ENCODE data around the gene PATZ1. TPM values are rescaled to one million over a fixed set of nuclear protein-coding genes. Genes with fewer than 3 reads are reported as not detected.

PATZ1 gene
- total RNA-seq, 1 experiment from 2014 or later, result 28.2 TPM

- BruUV-seq (replicated peaks), result no TSS peak
- Histone ChIP-seq H3F3A (ENCODE audit: insufficient read depth, low read depth) (peaks cover 4% of the 10 kb centered on the region; the same call in 1 of the 2 replicates), H3K79me2 (ENCODE audit: low read depth) (no peaks in the 10 kb centered on the region), H4K20me1 (ENCODE audit: insufficient read depth) (no peaks in the 10 kb centered on the region), H3K4me3 (no peak overlapping the region), H2AFZ (no peak overlapping the region), H3K9me2 (ENCODE audit: insufficient read depth) (peaks cover 1% of the 10 kb centered on the region; the same call in 1 of the 2 replicates), H3K4me1 (replicated peaks; ENCODE audit: insufficient read depth) (no peaks in the 10 kb centered on the region), H3K4me2 (no peak overlapping the region), H3K27ac (no peak overlapping the region), H3K9me3 (ENCODE audit: insufficient read depth, low read depth) (no peaks in the 10 kb centered on the region), H3K27me3 (ENCODE audit: insufficient read depth, low read depth) (no peaks in the 10 kb centered on the region), H3K36me3 (ENCODE audit: low read depth) (no peaks in the 10 kb centered on the region)
- DNase-seq, result no peak
- intact Hi-C loops (cut with micrococcal nuclease; ENCODE audit: unreplicated experiment), result no loop called here
- CTCF ChIA-PET, result no interaction called here
- POLR2A ChIA-PET (ENCODE audit: unreplicated experiment), result no interaction called here
- TF ChIP-seq EZH2 (IDR thresholded peaks at IDR 0.05; ENCODE audit: low read depth), result no peak
- TF ChIP-seq, protein P1, sequence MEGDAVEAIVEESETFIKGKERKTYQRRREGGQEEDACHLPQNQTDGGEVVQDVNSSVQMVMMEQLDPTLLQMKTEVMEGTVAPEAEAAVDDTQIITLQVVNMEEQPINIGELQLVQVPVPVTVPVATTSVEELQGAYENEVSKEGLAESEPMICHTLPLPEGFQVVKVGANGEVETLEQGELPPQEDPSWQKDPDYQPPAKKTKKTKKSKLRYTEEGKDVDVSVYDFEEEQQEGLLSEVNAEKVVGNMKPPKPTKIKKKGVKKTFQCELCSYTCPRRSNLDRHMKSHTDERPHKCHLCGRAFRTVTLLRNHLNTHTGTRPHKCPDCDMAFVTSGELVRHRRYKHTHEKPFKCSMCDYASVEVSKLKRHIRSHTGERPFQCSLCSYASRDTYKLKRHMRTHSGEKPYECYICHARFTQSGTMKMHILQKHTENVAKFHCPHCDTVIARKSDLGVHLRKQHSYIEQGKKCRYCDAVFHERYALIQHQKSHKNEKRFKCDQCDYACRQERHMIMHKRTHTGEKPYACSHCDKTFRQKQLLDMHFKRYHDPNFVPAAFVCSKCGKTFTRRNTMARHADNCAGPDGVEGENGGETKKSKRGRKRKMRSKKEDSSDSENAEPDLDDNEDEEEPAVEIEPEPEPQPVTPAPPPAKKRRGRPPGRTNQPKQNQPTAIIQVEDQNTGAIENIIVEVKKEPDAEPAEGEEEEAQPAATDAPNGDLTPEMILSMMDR (conservative IDR thresholded peaks at IDR 0.05), result no peak
Measured at GRCh38 chr22:31363885-31364465, 17.8 kb upstream of the PATZ1 start.

- no peak overlapping the region for H3K4me2 ChIP-seq
- POLR2A ChIA-PET (ENCODE audit: unreplicated experiment), result no interaction called here
- H3F3A ChIP-seq (ENCODE audit: insufficient read depth, low read depth), result peaks cover 6% of the 10 kb centered on the region; the same call in 1 of the 2 replicates
- no peak overlapping the region for H3K27ac ChIP-seq
- intact Hi-C loops (cut with micrococcal nuclease; ENCODE audit: unreplicated experiment), result no loop called here
- no TSS peak for BruUV-seq (replicated peaks)
- no peaks in the 10 kb centered on the region for H3K9me2 ChIP-seq (ENCODE audit: insufficient read depth)
- H4K20me1 ChIP-seq (ENCODE audit: insufficient read depth), result no peaks in the 10 kb centered on the region
- H3K79me2 ChIP-seq (ENCODE audit: low read depth), result no peaks in the 10 kb centered on the region
- no peak for TF ChIP-seq EZH2 (IDR thresholded peaks at IDR 0.05; ENCODE audit: low read depth)
- TF ChIP-seq, protein P1 (conservative IDR thresholded peaks at IDR 0.05), result no peak
- DNase-seq, result no peak
- CTCF ChIA-PET, result no interaction called here
- H3K9me3 ChIP-seq (ENCODE audit: insufficient read depth, low read depth), result no peaks in the 10 kb centered on the region
- no peak overlapping the region for H2AFZ ChIP-seq
- no peaks in the 10 kb centered on the region for H3K27me3 ChIP-seq (ENCODE audit: insufficient read depth, low read depth)
- H3K36me3 ChIP-seq (ENCODE audit: low read depth), result no peaks in the 10 kb centered on the region
- H3K4me3 ChIP-seq, result no peak overlapping the region
- H3K4me1 ChIP-seq (replicated peaks; ENCODE audit: insufficient read depth), result no peaks in the 10 kb centered on the region
Measured at GRCh38 chr22:31361743-31362142, 15.6 kb upstream of the PATZ1 start.

GRCh38 chr22:31360029-31360428, 13.9 kb upstream of the PATZ1 start:
- Histone ChIP-seq H3F3A (ENCODE audit: insufficient read depth, low read depth) (peaks cover 6% of the 10 kb centered on the region), H3K27me3 (ENCODE audit: insufficient read depth, low read depth) (no peaks in the 10 kb centered on the region), H3K4me2 (no peak overlapping the region), H3K36me3 (ENCODE audit: low read depth) (no peaks in the 10 kb centered on the region), H3K79me2 (ENCODE audit: low read depth) (no peaks in the 10 kb centered on the region), H2AFZ (no peak overlapping the region), H3K9me2 (ENCODE audit: insufficient read depth) (no peaks in the 10 kb centered on the region), H3K9me3 (ENCODE audit: insufficient read depth, low read depth) (no peaks in the 10 kb centered on the region), H3K4me3 (no peak overlapping the region), H4K20me1 (ENCODE audit: insufficient read depth) (no peaks in the 10 kb centered on the region), H3K27ac (no peak overlapping the region), H3K4me1 (replicated peaks; ENCODE audit: insufficient read depth) (no peaks in the 10 kb centered on the region)
- no peak for DNase-seq
- TF ChIP-seq, protein P1 (conservative IDR thresholded peaks at IDR 0.05), result no peak
- no peak for TF ChIP-seq EZH2 (IDR thresholded peaks at IDR 0.05; ENCODE audit: low read depth)
- intact Hi-C loops (cut with micrococcal nuclease; ENCODE audit: unreplicated experiment), result no loop called here
- BruUV-seq (replicated peaks), result no TSS peak
- POLR2A ChIA-PET (ENCODE audit: unreplicated experiment), result no interaction called here
- CTCF ChIA-PET, result no interaction called here
